ENCODE data around the gene ATL3. TPM values are rescaled to one million over a fixed set of nuclear protein-coding genes. Genes with fewer than 3 reads are reported as not detected.

ATL3 gene
- total and polyA plus RNA-seq, 2 of the 13 experiments (the other 11 are each of a cell fraction or from before 2014, with no cell fraction given), result not detected

- TF ChIP-seq ZNF251 (CRISPR knock-in tag; IDR thresholded peaks at IDR 0.05) (no peak), RNF219 (CRISPR knock-in tag; IDR thresholded peaks at IDR 0.05) (no peak), SP2 (CRISPR knock-in tag; IDR thresholded peaks at IDR 0.05) (peak; percentile 46; the same call in 1 of the 2 replicates), CC2D1A (CRISPR knock-in tag; IDR thresholded peaks at IDR 0.05) (0 out of 2 replicates have a peak, but pooled peaks have one; percentile 56), GMEB2 (CRISPR knock-in tag; IDR thresholded peaks at IDR 0.05; ENCODE audit: low read depth) (no peak), ZNF773 (CRISPR knock-in tag; IDR thresholded peaks at IDR 0.05; ENCODE audit: borderline replicate concordance) (no peak), PRDM10 (CRISPR knock-in tag; IDR thresholded peaks at IDR 0.05; ENCODE audit: low read depth) (no peak), CCDC6 (CRISPR knock-in tag; IDR thresholded peaks at IDR 0.05) (peak; percentile 53), NRL (CRISPR knock-in tag; IDR thresholded peaks at IDR 0.05; ENCODE audit: borderline replicate concordance) (peak; percentile 69), E2F5 (CRISPR knock-in tag; conservative IDR thresholded peaks at IDR 0.05) (no peak), ZNF468 (CRISPR knock-in tag; IDR thresholded peaks at IDR 0.05) (no peak), FOXA1 (IDR thresholded peaks at IDR 0.05) (no peak), FOXA1 (CRISPR knock-in tag; IDR thresholded peaks at IDR 0.05) (no peak), IKZF4 (CRISPR knock-in tag; IDR thresholded peaks at IDR 0.05; ENCODE audit: borderline replicate concordance, low read depth, not compliant biosample characterization) (no peak)
- TF ChIP-seq, protein P1, sequence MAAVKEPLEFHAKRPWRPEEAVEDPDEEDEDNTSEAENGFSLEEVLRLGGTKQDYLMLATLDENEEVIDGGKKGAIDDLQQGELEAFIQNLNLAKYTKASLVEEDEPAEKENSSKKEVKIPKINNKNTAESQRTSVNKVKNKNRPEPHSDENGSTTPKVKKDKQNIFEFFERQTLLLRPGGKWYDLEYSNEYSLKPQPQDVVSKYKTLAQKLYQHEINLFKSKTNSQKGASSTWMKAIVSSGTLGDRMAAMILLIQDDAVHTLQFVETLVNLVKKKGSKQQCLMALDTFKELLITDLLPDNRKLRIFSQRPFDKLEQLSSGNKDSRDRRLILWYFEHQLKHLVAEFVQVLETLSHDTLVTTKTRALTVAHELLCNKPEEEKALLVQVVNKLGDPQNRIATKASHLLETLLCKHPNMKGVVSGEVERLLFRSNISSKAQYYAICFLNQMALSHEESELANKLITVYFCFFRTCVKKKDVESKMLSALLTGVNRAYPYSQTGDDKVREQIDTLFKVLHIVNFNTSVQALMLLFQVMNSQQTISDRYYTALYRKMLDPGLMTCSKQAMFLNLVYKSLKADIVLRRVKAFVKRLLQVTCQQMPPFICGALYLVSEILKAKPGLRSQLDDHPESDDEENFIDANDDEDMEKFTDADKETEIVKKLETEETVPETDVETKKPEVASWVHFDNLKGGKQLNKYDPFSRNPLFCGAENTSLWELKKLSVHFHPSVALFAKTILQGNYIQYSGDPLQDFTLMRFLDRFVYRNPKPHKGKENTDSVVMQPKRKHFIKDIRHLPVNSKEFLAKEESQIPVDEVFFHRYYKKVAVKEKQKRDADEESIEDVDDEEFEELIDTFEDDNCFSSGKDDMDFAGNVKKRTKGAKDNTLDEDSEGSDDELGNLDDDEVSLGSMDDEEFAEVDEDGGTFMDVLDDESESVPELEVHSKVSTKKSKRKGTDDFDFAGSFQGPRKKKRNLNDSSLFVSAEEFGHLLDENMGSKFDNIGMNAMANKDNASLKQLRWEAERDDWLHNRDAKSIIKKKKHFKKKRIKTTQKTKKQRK (IDR thresholded peaks at IDR 0.05; ENCODE audit: low read length), result no peak
- TF ChIP-seq, protein P2, sequence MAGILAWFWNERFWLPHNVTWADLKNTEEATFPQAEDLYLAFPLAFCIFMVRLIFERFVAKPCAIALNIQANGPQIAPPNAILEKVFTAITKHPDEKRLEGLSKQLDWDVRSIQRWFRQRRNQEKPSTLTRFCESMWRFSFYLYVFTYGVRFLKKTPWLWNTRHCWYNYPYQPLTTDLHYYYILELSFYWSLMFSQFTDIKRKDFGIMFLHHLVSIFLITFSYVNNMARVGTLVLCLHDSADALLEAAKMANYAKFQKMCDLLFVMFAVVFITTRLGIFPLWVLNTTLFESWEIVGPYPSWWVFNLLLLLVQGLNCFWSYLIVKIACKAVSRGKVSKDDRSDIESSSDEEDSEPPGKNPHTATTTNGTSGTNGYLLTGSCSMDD (CRISPR knock-in tag; IDR thresholded peaks at IDR 0.05), result no peak
These were observed 10.3 kb upstream of the ATL3 start, which contains the start of gene RTN3 (continued) for GRCh38 chr11:63681321-63682065.

Data from HepG2 (cell line).